Hepatocyte (in vitro differentiated cells): Measurements from ENCODE around the gene USP17L22.
"Not testable (repeated sequence)": the region's sequence is repeated elsewhere in the genome, so short reads cannot be mapped to it uniquely, and the experiment has no call there.

Experiments
- EZH2 ChIP-seq: fragments of 200-600 bp; sonication (generic); IDR thresholded peaks from 2 replicates; pipeline ENCODE4 v1.6.1; 2016; ENCODE audit warnings: antibody characterized with exemption, mild to moderate bottlenecking, borderline replicate concordance
- EZH2phosphoT487 ChIP-seq: fragments of 200-600 bp; sonication (generic); IDR thresholded peaks from one replicate; pipeline ENCODE4 v1.6.1; 2018; ENCODE audit warnings: antibody characterized with exemption, mild to moderate bottlenecking, low read depth, moderate library complexity; ENCODE audit not compliant: unreplicated experiment, severe bottlenecking
- TF ChIP-seq, protein P1 (sequence below): fragments of 200-600 bp; sonication (generic); IDR thresholded peaks from 2 replicates; pipeline ENCODE4 v1.5.1; 2016; ENCODE audit warnings: antibody characterized with exemption, mild to moderate bottlenecking; ENCODE audit not compliant: poor library complexity

DNA sequence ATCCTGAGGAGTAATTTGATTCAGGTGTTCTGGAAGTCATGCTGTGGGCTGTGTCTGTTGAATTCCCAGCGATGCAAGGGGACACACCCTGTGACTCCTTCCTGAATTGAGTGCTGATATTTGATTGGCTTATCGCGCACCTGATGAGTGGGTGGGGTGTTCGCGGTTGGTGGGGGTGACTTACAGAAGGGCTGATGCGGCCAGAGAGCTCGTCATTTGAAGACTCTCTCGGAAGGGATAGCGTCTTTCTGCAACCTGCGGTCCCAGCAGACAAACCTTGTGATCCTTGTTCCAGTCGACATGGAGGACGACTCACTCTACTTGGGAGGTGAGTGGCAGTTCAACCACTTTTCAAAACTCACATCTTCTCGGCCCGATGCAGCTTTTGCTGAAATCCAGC, 23.8 kb upstream of the USP17L22 start, which contains the start of gene USP17L17:
- TF ChIP-seq, protein P1, sequence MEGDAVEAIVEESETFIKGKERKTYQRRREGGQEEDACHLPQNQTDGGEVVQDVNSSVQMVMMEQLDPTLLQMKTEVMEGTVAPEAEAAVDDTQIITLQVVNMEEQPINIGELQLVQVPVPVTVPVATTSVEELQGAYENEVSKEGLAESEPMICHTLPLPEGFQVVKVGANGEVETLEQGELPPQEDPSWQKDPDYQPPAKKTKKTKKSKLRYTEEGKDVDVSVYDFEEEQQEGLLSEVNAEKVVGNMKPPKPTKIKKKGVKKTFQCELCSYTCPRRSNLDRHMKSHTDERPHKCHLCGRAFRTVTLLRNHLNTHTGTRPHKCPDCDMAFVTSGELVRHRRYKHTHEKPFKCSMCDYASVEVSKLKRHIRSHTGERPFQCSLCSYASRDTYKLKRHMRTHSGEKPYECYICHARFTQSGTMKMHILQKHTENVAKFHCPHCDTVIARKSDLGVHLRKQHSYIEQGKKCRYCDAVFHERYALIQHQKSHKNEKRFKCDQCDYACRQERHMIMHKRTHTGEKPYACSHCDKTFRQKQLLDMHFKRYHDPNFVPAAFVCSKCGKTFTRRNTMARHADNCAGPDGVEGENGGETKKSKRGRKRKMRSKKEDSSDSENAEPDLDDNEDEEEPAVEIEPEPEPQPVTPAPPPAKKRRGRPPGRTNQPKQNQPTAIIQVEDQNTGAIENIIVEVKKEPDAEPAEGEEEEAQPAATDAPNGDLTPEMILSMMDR, result not testable (repeated sequence)
- not testable (repeated sequence) for TF ChIP-seq EZH2, EZH2phosphoT487
